Mucosa of descending colon (tissue), 3 donors: ENCODE data around the gene KEL. TPM values are rescaled to one million over a fixed set of nuclear protein-coding genes. Genes with fewer than 3 reads are reported as not detected.
A peak's percentile ranks its signal among the peaks of the same experiment; 100 is the strongest.

Experiments used
- ATAC-seq: fragments of 200-7000 bp; cut with Tn5 transposase; one replicate; pipeline ENCODE4 v1.9.1; 2020; ENCODE audit warnings: mild to moderate bottlenecking, moderate library complexity
- DNase-seq, 3 donors: peaks; one replicate each; pipeline ENCODE4 v3.0.0-alpha.2; 2020
- H3K36me3 ChIP-seq: fragments of 200-600 bp; one replicate; pipeline ENCODE4 v1.8.0; 2021; ENCODE audit warnings: low read depth, mild to moderate bottlenecking
- H3K4me1 ChIP-seq: fragments of 200-600 bp; one replicate; pipeline ENCODE4 v1.8.0; 2021; ENCODE audit warnings: low read depth, mild to moderate bottlenecking
- H3K4me3 ChIP-seq: fragments of 200-600 bp; one replicate; pipeline ENCODE4 v1.8.0; 2021; ENCODE audit warnings: mild to moderate bottlenecking
- H3K9me3 ChIP-seq: fragments of 200-600 bp; one replicate; pipeline ENCODE4 v1.8.0; 2021; ENCODE audit warnings: mild to moderate bottlenecking
- CTCF ChIP-seq: fragments of 200-600 bp; IDR thresholded peaks from one replicate; pipeline ENCODE4 v1.8.0; 2022; ENCODE audit warnings: antibody characterized with exemption, mild to moderate bottlenecking
- intact Hi-C, 2 donors: fragments of 100-400 bp; cut with DNase I in 1 of 2; cut with micrococcal nuclease in 1 of 2; formaldehyde crosslinking; loops; one replicate each; pipeline versions ENCODE4 v1.11.0 to v1.11.1; 2022; cut with DNase I, micrococcal nuclease
- total RNA-seq, 3 donors: library from RNA; stranded (reverse); fragmentation: NEBNext Ultra II Directional in 2 of 3; extraction: Animal tissue kit (Norgen Biotek cat#: 25700) in 2 of 3; gene quantifications; one replicate each; pipeline versions ENCODE4 v1.2.1 to v1.2.4, GENCODE V29; 2021 to 2023
- donor health status: DM: no; HTN: no; CAD: no; lungs with moderate emphysema.
- donor health status: DM: no; HTN: no; CAD: no.
- donor health status: DM: no; HTN: yes; CAD: no.

KEL gene
- total RNA-seq, 3 donors from 2014 or later = 0.55 TPM; not detected in 2

- no peak for ATAC-seq
Measured at GRCh38 chr7:142940966-142941535, 21.1 kb downstream of the KEL start.

GRCh38 chr7:142939226-142939910, 22.8 kb downstream of the KEL start, which contains the start of gene LLCFC1:
TSS of gene LLCFC1 (plus strand) at chr7:142939484. CDS start at chr7:142939622, 138 bp downstream.
- Histone ChIP-seq H3K4me3 (no peak within 1 kb of the TSS), H3K4me1 (no peaks in the 10 kb centered on the region), H3K9me3 (no peaks in the 10 kb centered on the region), H3K36me3 (no peaks in the 10 kb centered on the region)
- DNase-seq = peak in 1 of 3 donors; percentile 7
- TF ChIP-seq CTCF = no peak
- intact Hi-C loops = no loop called here
- ATAC-seq = peak; percentile 36

More at GRCh38 chr7:142940966-142941535, 21.1 kb downstream of the KEL start:
- Histone ChIP-seq H3K9me3 (no peaks in the 10 kb centered on the region), H3K4me3 (no peak overlapping the region), H3K4me1 (no peaks in the 10 kb centered on the region), H3K36me3 (no peaks in the 10 kb centered on the region)
- no peak for TF ChIP-seq CTCF
- no peak for DNase-seq
- intact Hi-C loops = no loop called here

DNA sequence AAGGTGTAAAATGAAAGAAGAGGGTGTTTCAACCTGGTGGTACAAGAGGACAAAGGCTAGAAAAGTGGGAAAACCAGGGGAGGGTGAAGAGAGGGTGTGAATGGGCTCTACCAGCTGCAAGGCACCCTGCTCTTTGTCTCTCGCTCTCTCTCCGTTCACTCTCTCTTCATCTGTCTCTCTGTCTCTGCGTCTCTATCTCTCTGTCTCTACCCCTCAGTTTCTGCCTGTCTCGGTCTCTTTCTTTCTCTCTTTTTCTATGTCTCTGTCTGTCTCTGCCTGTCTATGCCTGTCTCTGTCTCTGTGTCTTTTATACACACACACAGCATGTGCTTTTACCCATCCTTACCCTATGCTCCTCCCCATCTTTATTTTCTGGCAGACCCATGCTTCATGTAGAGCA, 23.6 kb downstream of the KEL start:
- intact Hi-C loops = no loop called here
- TF ChIP-seq CTCF = no peak
- no peak for ATAC-seq
- no peak overlapping the region for H3K4me3 ChIP-seq
- no peaks in the 10 kb centered on the region for H3K36me3 ChIP-seq
- no peaks in the 10 kb centered on the region for H3K4me1 ChIP-seq
- H3K9me3 ChIP-seq = no peaks in the 10 kb centered on the region
- DNase-seq = no peak

DNA sequence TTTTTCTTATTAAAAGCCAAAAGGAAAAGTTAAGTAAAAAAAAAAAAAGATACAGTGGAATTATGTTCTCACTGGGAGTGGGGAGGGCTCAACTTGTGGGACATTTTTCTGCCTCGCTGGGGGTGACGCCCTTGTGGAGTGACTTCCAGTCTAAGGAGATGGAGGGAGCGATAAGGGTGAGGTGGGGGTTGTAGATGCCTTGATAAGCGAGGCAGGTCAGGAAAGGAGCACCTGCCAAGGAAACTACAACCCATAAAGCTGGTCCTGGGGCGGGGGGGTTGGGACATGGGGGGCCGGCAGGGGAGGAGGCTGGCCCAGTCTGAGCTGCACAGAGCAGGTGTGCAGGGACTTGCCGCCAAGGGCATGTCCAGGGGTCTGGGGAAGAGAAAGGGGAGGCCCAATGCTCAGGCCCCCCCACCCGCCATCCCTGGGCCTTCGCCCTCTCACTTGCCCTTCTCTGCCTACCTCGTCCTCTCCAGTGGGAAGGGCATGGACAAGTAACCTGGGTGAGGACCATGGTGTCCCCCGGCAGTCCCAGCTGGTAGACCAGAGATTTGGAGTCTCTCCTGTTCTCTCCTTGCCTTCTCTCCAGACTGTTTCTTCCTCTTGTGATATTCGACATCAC, 26.1 kb downstream of the KEL start:
- H3K4me1 ChIP-seq = no peaks in the 10 kb centered on the region
- no peaks in the 10 kb centered on the region for H3K36me3 ChIP-seq
- TF ChIP-seq CTCF = no peak
- ATAC-seq = no peak
- no peak overlapping the region for H3K4me3 ChIP-seq
- H3K9me3 ChIP-seq = no peaks in the 10 kb centered on the region
- no peak for DNase-seq
- intact Hi-C loops = no loop called here

DNA sequence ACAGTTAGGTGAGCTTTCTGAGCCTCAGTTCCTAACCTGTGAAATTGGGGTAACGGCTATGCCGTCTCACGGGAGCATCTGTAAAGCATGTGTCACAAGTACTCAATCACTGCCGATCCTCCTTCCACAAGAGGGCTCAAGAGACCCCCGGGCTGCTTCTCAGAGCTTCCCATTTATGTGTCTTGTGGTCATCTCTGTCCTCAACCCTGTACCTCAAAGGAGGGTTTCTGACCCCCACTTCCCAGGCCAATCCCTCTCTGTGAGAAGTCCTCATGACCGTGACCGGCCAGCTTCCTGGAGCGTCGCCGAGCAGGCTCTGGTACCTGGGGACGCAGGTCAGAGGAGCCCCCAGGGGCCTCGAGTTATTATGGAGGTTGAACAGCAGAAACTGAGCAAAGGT, 28.1 kb downstream of the KEL start:
- Histone ChIP-seq H3K4me1 (no peaks in the 10 kb centered on the region), H3K4me3 (no peak overlapping the region), H3K9me3 (no peaks in the 10 kb centered on the region), H3K36me3 (no peaks in the 10 kb centered on the region)
- ATAC-seq (no peak), DNase-seq (no peak)
- intact Hi-C loops = no loop called here
- TF ChIP-seq CTCF = no peak
